ENCODE results near the gene CBARP. TPM values are rescaled to one million over a fixed set of nuclear protein-coding genes. Genes with fewer than 3 reads are reported as not detected.

The CBARP gene
- total RNA-seq, 1 donor from 2014 or later: 6.2 TPM

GRCh38 chr19:1228161-1228957 lies 9.4 kb downstream of the CBARP start:
- DNase-seq (ENCODE audit: low spot score): no peak

GRCh38 chr19:1227304-1228054 lies 10.3 kb downstream of the CBARP start:
- no peak for DNase-seq (ENCODE audit: low spot score)

GRCh38 chr19:1226522-1227303 lies 11.1 kb downstream of the CBARP start:
- DNase-seq (ENCODE audit: low spot score): no peak

DNA sequence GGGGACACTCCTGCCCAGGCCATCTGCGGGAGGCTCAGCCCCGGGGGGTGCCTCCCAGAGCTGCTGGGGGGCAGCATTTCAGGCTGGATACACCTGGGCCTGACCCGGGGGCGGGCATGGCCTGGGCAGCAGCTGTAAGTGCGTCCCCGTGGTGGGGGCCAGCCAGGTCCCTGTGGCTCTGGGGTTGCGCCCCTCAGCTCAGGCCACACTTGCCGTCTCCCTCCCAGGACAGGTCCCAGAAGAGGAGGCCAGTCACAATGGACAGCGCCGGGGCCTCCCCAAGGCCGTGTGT lies 11.6 kb downstream of the CBARP start:
- DNase-seq (ENCODE audit: low spot score): no peak

GRCh38 chr19:1225440-1226226 lies 12.2 kb downstream of the CBARP start:
- DNase-seq (ENCODE audit: low spot score): no peak

- no peak for DNase-seq (ENCODE audit: low spot score)
These were observed 13.0 kb downstream of the CBARP start for GRCh38 chr19:1224847-1225246.

GRCh38 chr19:1224047-1224825 lies 13.6 kb downstream of the CBARP start:
- no peak for DNase-seq (ENCODE audit: low spot score)

DNA sequence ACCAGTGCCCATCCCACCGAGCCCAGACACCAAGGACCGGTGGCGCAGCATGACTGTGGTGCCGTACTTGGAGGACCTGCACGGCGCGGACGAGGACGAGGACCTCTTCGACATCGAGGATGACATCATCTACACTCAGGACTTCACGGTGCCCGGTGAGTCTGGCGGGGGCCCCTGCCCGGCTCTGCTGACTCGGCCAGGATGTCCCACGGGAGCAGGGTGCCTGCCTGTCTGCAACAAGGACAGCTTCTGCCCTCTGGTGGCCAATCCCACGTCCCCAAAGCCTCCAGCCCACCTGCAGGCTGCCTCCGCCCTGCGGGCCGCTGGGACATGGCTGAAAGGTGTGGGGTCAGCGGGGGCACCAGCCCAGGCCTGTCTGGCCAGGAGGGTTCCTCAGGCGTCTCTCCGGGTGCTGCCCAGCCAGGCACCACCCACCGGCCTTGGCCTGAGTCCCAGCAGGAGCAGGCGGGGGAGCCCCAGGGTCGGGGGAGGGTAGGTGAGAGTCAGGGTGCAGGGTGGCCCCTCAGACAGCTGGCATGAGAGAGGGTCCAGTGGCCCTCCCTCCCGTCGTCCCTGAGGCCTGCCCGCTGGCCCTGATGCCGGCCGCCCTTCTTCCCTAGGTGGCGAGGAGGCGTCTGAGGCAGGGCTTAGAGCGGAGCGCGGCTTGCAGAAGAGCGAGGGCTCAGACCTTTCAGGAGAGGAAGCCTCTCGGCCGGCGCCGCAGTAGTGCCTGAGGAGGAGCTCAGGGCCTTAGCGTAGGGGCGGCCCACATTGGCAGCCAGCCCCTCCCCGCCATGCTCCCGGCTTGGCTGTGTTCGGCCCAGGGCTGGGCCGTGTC lies 14.6 kb downstream of the CBARP start:
- DNase-seq (ENCODE audit: low spot score): no peak

- no peak for DNase-seq (ENCODE audit: low spot score)
These were observed 15.4 kb downstream of the CBARP start for GRCh38 chr19:1222394-1222793.

- DNase-seq (ENCODE audit: low spot score): no peak
These were observed 15.9 kb downstream of the CBARP start for GRCh38 chr19:1221904-1222255.

- no peak for DNase-seq (ENCODE audit: low spot score)
These were observed 16.6 kb downstream of the CBARP start for GRCh38 chr19:1220976-1221903.

DNA sequence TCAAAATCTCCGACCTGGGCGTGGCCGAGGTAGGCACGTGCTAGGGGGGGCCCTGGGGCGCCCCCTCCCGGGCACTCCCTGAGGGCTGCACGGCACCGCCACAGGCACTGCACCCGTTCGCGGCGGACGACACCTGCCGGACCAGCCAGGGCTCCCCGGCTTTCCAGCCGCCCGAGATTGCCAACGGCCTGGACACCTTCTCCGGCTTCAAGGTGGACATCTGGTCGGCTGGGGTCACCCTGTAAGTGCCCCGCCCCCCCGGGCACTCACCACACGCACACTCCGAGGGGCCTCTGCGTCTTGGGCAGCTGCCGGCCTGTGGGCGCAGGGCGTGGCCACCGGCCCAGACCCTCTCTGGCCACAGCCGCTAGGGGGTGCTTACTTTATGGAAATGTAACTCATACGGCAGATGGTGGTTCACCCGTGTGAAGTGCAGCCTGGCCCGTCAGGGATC lies 17.3 kb downstream of the CBARP start:
- DNase-seq (ENCODE audit: low spot score): no peak

GRCh38 chr19:1219786-1220476 lies 17.9 kb downstream of the CBARP start:
- DNase-seq (ENCODE audit: low spot score): no peak

- DNase-seq (ENCODE audit: low spot score): no peak
These were observed 18.8 kb downstream of the CBARP start for GRCh38 chr19:1218751-1219567.

DNA sequence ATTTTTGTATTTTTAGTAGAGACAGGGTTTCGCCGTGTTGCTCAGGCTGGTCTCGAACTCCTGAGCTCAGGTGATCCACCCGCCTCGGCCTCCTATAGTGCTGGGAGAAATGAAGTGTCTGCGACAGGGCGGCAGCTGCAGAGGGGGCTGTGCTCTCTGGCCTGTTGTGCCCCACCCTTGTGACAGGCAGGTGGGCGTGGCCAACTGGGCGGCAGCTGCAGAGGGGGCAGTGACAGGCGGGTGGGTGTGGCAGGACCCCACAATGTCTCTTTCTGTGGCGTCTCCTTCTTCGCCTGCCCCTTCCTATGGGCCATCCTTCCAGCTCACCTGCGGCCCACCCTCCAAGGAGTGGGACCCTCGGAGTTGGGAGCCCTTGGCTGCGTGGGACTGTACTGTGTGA lies 20.4 kb downstream of the CBARP start:
- DNase-seq (ENCODE audit: low spot score): no peak

- DNase-seq (ENCODE audit: low spot score): no peak
These were observed 21.0 kb downstream of the CBARP start for GRCh38 chr19:1216756-1217155.

Measured in mesenteric fat pad (tissue), 1 donor.